Erythroblast (primary cell): ENCODE data around the gene MBNL2.

ENCODE experiments used
- GATA1 ChIP-seq: IDR thresholded peaks from 2 replicates; pipeline ENCODE4 v1.6.1; 2011; ENCODE audit warnings: low read depth, mild to moderate bottlenecking, control low read depth, low read length, moderate library complexity
- POLR2A ChIP-seq: IDR thresholded peaks from 2 replicates; pipeline ENCODE4 v1.6.1; 2011; ENCODE audit warnings: mild to moderate bottlenecking, low read length

GRCh38 chr13:97261254-97262005 is 39.3 kb downstream of the MBNL2 start:
- TF ChIP-seq POLR2A (no peak), GATA1 (no peak)
